Liver (tissue), 9 donors: ENCODE measurements around the gene CFAP69. TPM values are rescaled to one million over a fixed set of nuclear protein-coding genes. Genes with fewer than 3 reads are reported as not detected.

Source experiments
- DNase-seq: peaks from one replicate; pipeline ENCODE4 v3.0.0-alpha.2; 2017; ENCODE audit warnings: low spot score
- H3K27ac ChIP-seq, 2 donors: one replicate each; pipeline ENCODE4 v1.7.0; 2013; ENCODE audit warnings: inconsistent platforms in 2 of 2, low read length in 2 of 2, control low read depth in 1 of 2, low read depth in 1 of 2, mild to moderate bottlenecking in 1 of 2
- H3K27me3 ChIP-seq, 4 donors: one replicate each; pipeline versions ENCODE4 v1.6.1 to v1.7.0; 2013; ENCODE audit warnings: low read length in 3 of 4, inconsistent platforms in 1 of 4, mild to moderate bottlenecking in 1 of 4, moderate library complexity in 1 of 4; ENCODE audit not compliant: control insufficient read depth in 4 of 4, insufficient read depth in 4 of 4
- H3K36me3 ChIP-seq, 4 donors: one replicate each; pipeline versions ENCODE4 v1.6.1 to v1.7.0; 2013; ENCODE audit warnings: low read length in 3 of 4, mild to moderate bottlenecking in 3 of 4, low read depth in 1 of 4, moderate library complexity in 1 of 4; ENCODE audit not compliant: control insufficient read depth in 4 of 4, insufficient read depth in 3 of 4
- H3K4me1 ChIP-seq, 4 donors: one replicate each; pipeline versions ENCODE4 v1.6.1 to v1.7.0; 2013; ENCODE audit warnings: low read length in 3 of 4, mild to moderate bottlenecking in 3 of 4, moderate library complexity in 1 of 4; ENCODE audit not compliant: control insufficient read depth in 4 of 4, insufficient read depth in 4 of 4
- H3K4me3 ChIP-seq, 3 donors: one replicate each; pipeline versions ENCODE4 v1.6.1 to v1.7.0; 2013; ENCODE audit warnings: low read length in 3 of 3, control low read depth in 1 of 3, low read depth in 1 of 3, mild to moderate bottlenecking in 1 of 3
- H3K9ac ChIP-seq, 2 donors: one replicate each; pipeline ENCODE4 v1.7.0; 2013; ENCODE audit warnings: low read length in 2 of 2, mild to moderate bottlenecking in 2 of 2, moderate library complexity in 2 of 2, control low read depth in 1 of 2, low read depth in 1 of 2
- H3K9me3 ChIP-seq, 4 donors: one replicate each; pipeline versions ENCODE4 v1.6.1 to v1.7.0; 2013; ENCODE audit warnings: low read length in 3 of 4; ENCODE audit not compliant: control insufficient read depth in 4 of 4
- CTCF ChIP-seq: fragments of 150-350 bp; IDR thresholded peaks from 2 replicates; pipeline ENCODE4 v1.5.1; 2017; ENCODE audit warnings: improper control_type of control experiment, low read depth, low read length; ENCODE audit not compliant: missing input control
- GABPA ChIP-seq, 2 donors: IDR thresholded peaks in 1 of 2; conservative IDR thresholded peaks in 1 of 2; 2 replicates each; pipeline ENCODE4 v1.6.1; 2016; ENCODE audit warnings: antibody characterized with exemption in 2 of 2, mild to moderate bottlenecking in 1 of 2, moderate library complexity in 1 of 2
- HNF4A ChIP-seq, 2 donors: conservative IDR thresholded peaks; 2 replicates each; pipeline ENCODE4 v1.6.1; 2016; ENCODE audit warnings: antibody characterized with exemption in 2 of 2, mild to moderate bottlenecking in 2 of 2
- JUND ChIP-seq, 2 donors: IDR thresholded peaks; 2 replicates each; pipeline ENCODE4 v1.6.1; 2016; ENCODE audit warnings: antibody characterized with exemption in 2 of 2
- MAX ChIP-seq: IDR thresholded peaks from 2 replicates; pipeline ENCODE4 v1.6.1; 2016; ENCODE audit warnings: antibody characterized with exemption
- RAD21 ChIP-seq, 2 donors: IDR thresholded peaks; 2 replicates each; pipeline ENCODE4 v1.6.1; 2016; ENCODE audit warnings: antibody characterized with exemption in 2 of 2, mild to moderate bottlenecking in 2 of 2
- REST ChIP-seq: IDR thresholded peaks from 2 replicates; pipeline ENCODE4 v1.6.1; 2016; ENCODE audit warnings: antibody characterized with exemption, mild to moderate bottlenecking
- RXRA ChIP-seq, 2 donors: IDR thresholded peaks; 2 replicates each; pipeline ENCODE4 v1.6.1; 2017 to 2018; ENCODE audit warnings: antibody characterized with exemption in 2 of 2, mild to moderate bottlenecking in 1 of 2
- SP1 ChIP-seq: IDR thresholded peaks from 2 replicates; pipeline ENCODE4 v1.6.1; 2018; ENCODE audit warnings: antibody characterized with exemption, mild to moderate bottlenecking
- TAF1 ChIP-seq: conservative IDR thresholded peaks from 2 replicates; pipeline ENCODE4 v1.6.1; 2016; ENCODE audit warnings: antibody characterized with exemption, mild to moderate bottlenecking
- ZBTB33 ChIP-seq: IDR thresholded peaks from 2 replicates; pipeline ENCODE4 v1.6.1; 2016; ENCODE audit warnings: antibody characterized with exemption
- WGBS: extraction: QIAGEN DNeasy Blood & Tissue Kit; methylation state at CpG from one replicate; pipeline ENCODE4 v1.1.7; 2013; 5-methylcytosine and 5-hydroxymethylcytosine counted together
- polyA plus RNA-seq, 2 donors: library from polyadenylated mRNA; stranded (reverse) in 1 of 2; unstranded in 1 of 2; fragments of 200-250 nt in 1 of 2; fragments of >200 nt in 1 of 2; fragmentation: Nextera tagmentation in 1 of 2; extraction: Ambion mirVana in 1 of 2; gene quantifications; one replicate each; pipeline versions ENCODE4 v1.2.1 to v1.2.3, GENCODE V29; 2013 to 2015
- total RNA-seq, 2 donors: library from RNA; depleted of rRNA; stranded (reverse); fragments of >200 nt; gene quantifications; one replicate each; pipeline ENCODE4 v1.2.3, GENCODE V29; 2014
- donor health status: healthy.
- donor health status: healthy.
- donor health status: healthy.
- donor health status: healthy.
- donor health status: healthy.

Gene CFAP69
- total and polyA plus RNA-seq, 4 donors, result 1.2 to 11.7 (median 4.1) TPM

- Histone ChIP-seq H3K4me3 (no peak overlapping the region), H3K27ac (no peak overlapping the region), H3K9me3 (no peaks in the 10 kb centered on the region), H3K4me1 (peaks cover 0 to 5% (median 0%) of the 10 kb centered on the region in 4 donors), H3K9ac (no peak overlapping the region), H3K27me3 (no peaks in the 10 kb centered on the region), H3K36me3 (no peaks in the 10 kb centered on the region)
- no peak for DNase-seq
- TF ChIP-seq GABPA (IDR thresholded peaks at IDR 0.05 in 1 of 2, conservative IDR thresholded peaks at IDR 0.05 in 1 of 2), result no peak
- no peak for TF ChIP-seq MAX
- no peak for TF ChIP-seq RXRA (IDR thresholded peaks at IDR 0.05)
- TF ChIP-seq ZBTB33, result no peak
- WGBS, result 91% methylated on average over 1 of the region's 1 CpG
Observed at GRCh38 chr7:90256778-90257177, 11.8 kb downstream of the CFAP69 start.

GRCh38 chr7:90261441-90261840, 16.5 kb downstream of the CFAP69 start:
- H3K27me3 ChIP-seq, result no peaks in the 10 kb centered on the region
- H3K36me3 ChIP-seq, result no peaks in the 10 kb centered on the region
- H3K27ac ChIP-seq, result no peak overlapping the region
- H3K4me3 ChIP-seq, result no peak overlapping the region
- no peak for DNase-seq
- no peak overlapping the region for H3K9ac ChIP-seq
- peaks cover 4 to 13% (median 9%) of the 10 kb centered on the region in 4 donors for H3K4me1 ChIP-seq
- no peak for TF ChIP-seq REST
- no peak for TF ChIP-seq TAF1
- no peak for TF ChIP-seq GABPA (IDR thresholded peaks at IDR 0.05 in 1 of 2, conservative IDR thresholded peaks at IDR 0.05 in 1 of 2)
- TF ChIP-seq CTCF, result no peak
- no peak for TF ChIP-seq SP1
- peak in 1 of 2 donors; percentile 24 for TF ChIP-seq RAD21 (IDR thresholded peaks at IDR 0.05)
- no peaks in the 10 kb centered on the region for H3K9me3 ChIP-seq

- DNase-seq, result no peak
- Histone ChIP-seq H3K4me1 (peaks cover 4 to 23% (median 14%) of the 10 kb centered on the region in 4 donors), H3K4me3 (no peak overlapping the region), H3K9me3 (no peaks in the 10 kb centered on the region), H3K9ac (no peak overlapping the region), H3K27me3 (no peaks in the 10 kb centered on the region), H3K36me3 (no peaks in the 10 kb centered on the region), H3K27ac (no peak overlapping the region)
- peak; percentile 83 to 86 for TF ChIP-seq RAD21 (IDR thresholded peaks at IDR 0.05)
- no peak for TF ChIP-seq HNF4A (conservative IDR thresholded peaks at IDR 0.05)
- no peak for TF ChIP-seq JUND (IDR thresholded peaks at IDR 0.05)
- TF ChIP-seq TAF1, result no peak
- TF ChIP-seq CTCF, result peak; percentile 58
Observed at GRCh38 chr7:90262438-90262837, 17.5 kb downstream of the CFAP69 start.
